IPS-15b (cell line): Measurements from ENCODE around the gene CHP1.
"Not testable (repeated sequence)": the region's sequence is repeated elsewhere in the genome, so short reads cannot be mapped to it uniquely, and the experiment has no call there.

Source experiments
- H3K27me3 ChIP-seq: one replicate; pipeline ENCODE4 v1.6.1; 2013; ENCODE audit warnings: low read length; ENCODE audit not compliant: control insufficient read depth, insufficient read depth
- H3K36me3 ChIP-seq: one replicate; pipeline ENCODE4 v1.6.1; 2013; ENCODE audit warnings: low read length; ENCODE audit not compliant: control insufficient read depth, insufficient read depth
- H3K4me1 ChIP-seq: one replicate; pipeline ENCODE4 v1.6.1; 2013; ENCODE audit warnings: mild to moderate bottlenecking, low read length; ENCODE audit not compliant: control insufficient read depth, insufficient read depth
- H3K4me3 ChIP-seq: one replicate; pipeline ENCODE4 v1.5.1; 2013; ENCODE audit warnings: low read depth, low read length
- H3K9ac ChIP-seq: one replicate; pipeline ENCODE4 v1.6.1; 2013; ENCODE audit warnings: low read depth, mild to moderate bottlenecking, low read length
- H3K9me3 ChIP-seq: one replicate; pipeline ENCODE4 v1.6.1; 2013; ENCODE audit warnings: mild to moderate bottlenecking, low read length; ENCODE audit not compliant: control insufficient read depth, insufficient read depth

The CHP1 gene

DNA sequence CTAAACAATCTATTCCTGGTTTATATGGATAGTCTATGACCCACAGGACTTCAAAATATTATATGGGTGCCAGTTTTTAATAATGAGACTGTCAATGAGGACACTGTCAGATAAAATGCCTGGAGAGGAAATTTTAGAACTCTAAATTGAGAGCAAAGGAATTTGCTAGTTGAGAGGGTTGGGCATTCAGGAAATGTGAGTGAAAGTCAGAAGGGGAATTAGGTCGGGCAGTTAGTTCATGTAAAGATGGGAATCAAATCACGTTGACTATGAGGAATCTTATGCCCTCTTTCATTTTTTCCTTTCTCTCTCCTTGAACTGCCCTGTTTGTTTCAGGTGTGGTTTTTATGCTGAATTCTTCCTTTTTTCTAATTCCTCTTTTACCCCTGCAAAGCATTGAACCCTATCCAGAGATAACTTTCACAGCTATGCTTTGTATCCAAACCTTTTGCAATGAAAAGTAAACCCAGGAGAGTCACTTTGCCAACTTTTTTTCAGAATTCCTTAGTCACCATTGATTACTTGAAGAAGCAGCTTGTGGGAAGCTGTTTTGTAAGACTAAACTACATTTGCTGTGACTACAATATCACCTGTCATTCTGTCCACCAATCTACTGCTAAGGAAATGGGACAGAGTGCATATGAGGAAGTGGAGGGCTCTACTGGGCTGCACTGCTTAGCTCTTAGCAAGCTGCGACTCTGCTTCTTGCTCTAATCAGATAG lies 27.8 kb downstream of the CHP1 start:
- Histone ChIP-seq H3K9ac (no peak overlapping the region), H3K9me3 (no peaks in the 10 kb centered on the region), H3K27me3 (no peaks in the 10 kb centered on the region), H3K4me3 (no peak overlapping the region), H3K4me1 (peaks cover 6% of the 10 kb centered on the region), H3K36me3 (no peaks in the 10 kb centered on the region)

DNA sequence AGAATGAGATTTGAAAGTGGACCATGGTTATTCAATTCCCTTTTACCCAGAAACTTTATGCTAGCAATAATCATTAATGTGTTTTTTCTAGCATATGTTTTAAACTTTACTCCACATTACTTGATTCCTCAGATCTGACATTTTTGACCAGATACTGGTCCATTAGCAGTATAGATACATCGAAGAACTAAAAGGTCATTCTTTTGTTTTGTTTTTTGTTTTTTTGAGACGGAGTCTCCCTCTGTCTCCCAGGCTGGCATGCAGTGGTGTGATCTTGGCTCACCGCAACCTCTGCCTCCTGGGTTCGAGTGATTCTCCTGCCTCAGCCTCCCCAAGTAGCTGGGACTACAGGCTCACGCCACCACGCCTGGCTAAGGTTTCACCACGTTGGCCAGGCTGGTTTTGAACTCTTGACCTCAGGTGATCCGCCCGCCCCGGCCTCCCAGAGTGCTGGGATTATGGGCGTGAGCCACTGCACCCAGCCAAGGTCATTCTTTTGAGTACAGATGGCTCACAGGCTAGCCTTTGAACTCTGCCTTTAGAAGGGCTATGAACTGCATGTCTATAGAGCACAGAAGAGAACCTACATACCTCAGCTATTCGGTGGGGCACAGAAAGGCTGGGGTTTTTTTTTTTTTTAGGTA lies 28.6 kb downstream of the CHP1 start:
- Histone ChIP-seq H3K4me1 (peaks cover 6% of the 10 kb centered on the region), H3K9me3 (no peaks in the 10 kb centered on the region)

DNA sequence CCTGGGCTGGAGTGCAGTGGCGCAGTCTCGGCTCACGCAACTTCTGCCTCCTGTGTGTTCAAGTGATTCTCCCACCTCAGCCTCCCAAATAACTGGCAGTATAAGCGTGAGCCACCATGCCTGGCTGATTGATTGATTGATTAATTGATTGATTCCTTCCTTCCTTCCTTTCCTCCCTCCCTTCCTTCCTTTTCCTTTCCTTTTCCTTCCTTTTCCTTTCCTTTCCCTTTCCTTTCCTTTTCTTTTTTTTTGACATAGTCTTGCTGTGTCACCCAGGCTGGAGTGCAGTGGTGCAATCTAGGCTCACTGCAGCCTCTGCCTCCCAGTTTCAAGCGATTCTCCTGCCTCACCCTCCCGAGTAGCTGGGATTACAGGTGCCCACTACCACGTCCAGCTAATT lies 29.9 kb downstream of the CHP1 start:
- not testable (repeated sequence) for H3K4me3 ChIP-seq, H3K36me3 ChIP-seq, H3K27me3 ChIP-seq, H3K9me3 ChIP-seq, H3K9ac ChIP-seq, H3K4me1 ChIP-seq

More for the DNA sequence above, 28.6 kb downstream of the CHP1 start:
- no peaks in the 10 kb centered on the region for H3K36me3 ChIP-seq
- H3K9ac ChIP-seq, result no peak overlapping the region
- no peaks in the 10 kb centered on the region for H3K27me3 ChIP-seq
- no peak overlapping the region for H3K4me3 ChIP-seq

DNA sequence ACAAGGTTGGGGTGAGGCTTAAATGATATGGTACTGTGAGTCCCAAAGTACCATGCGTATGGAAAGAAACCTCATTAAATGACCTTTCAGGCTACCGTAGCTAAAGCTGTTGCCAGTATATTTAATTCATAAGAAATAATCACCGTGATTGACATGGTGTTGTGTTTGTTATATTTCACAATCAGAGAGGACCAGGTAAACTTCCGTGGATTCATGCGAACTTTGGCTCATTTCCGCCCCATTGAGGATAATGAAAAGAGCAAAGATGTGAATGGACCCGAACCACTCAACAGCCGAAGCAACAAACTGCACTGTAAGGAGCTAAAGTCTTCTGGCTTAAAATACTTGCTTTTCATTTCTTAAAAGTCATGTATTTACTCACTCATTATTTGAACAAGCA lies 31.5 kb downstream of the CHP1 start:
- Histone ChIP-seq H3K9me3 (no peaks in the 10 kb centered on the region), H3K4me1 (peaks cover 6% of the 10 kb centered on the region), H3K27me3 (no peaks in the 10 kb centered on the region), H3K36me3 (no peaks in the 10 kb centered on the region), H3K4me3 (no peak overlapping the region), H3K9ac (no peak overlapping the region)

DNA sequence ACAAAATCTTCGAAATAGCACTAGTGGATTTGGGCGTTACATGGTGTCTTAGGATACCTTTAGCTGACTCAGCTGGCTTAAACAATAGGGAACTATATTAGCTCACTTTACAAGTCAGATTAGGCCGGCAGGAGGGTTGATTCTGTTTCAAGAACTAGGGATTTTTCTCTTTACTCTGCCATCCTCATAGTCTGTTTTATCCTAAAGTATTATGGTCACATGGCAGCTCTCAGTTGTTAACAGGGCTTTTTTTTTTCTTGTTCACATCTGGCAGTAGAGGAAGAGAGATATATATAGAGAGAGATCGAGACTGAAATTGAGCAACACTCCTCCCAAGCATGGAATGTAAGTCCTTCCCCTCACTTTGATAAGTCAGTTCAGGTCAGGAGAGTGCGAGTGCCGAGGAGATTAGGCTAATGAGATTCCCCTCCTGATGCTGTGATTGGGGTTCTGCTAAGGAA lies 32.9 kb downstream of the CHP1 start:
- Histone ChIP-seq H3K9ac (no peak overlapping the region), H3K27me3 (no peaks in the 10 kb centered on the region), H3K4me1 (peaks cover 6% of the 10 kb centered on the region), H3K36me3 (no peaks in the 10 kb centered on the region), H3K9me3 (no peaks in the 10 kb centered on the region), H3K4me3 (no peak overlapping the region)

DNA sequence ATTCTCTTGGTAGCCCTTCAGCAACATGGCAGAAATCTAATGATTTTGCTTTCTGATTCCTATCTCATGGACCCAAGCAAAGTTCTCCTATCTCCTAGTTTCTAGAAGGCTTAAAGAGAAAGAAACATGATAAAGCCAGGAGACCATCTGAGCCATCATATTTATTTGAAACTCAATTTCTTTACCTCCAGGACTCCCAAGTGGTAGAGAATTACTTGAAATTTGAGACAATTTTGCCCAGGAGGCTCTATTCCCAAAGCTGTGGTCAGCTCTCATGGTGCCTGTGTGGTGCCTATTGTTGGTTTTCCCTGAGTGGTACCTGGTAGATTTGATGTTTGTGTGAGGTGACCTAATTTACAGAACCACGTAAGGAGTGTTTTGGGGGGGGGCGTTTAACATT lies 38.8 kb downstream of the CHP1 start:
- H3K9ac ChIP-seq, result no peak overlapping the region
- peaks cover 10% of the 10 kb centered on the region for H3K36me3 ChIP-seq
- no peaks in the 10 kb centered on the region for H3K27me3 ChIP-seq
- H3K4me1 ChIP-seq, result no peaks in the 10 kb centered on the region
- no peaks in the 10 kb centered on the region for H3K9me3 ChIP-seq
- H3K4me3 ChIP-seq, result no peak overlapping the region

DNA sequence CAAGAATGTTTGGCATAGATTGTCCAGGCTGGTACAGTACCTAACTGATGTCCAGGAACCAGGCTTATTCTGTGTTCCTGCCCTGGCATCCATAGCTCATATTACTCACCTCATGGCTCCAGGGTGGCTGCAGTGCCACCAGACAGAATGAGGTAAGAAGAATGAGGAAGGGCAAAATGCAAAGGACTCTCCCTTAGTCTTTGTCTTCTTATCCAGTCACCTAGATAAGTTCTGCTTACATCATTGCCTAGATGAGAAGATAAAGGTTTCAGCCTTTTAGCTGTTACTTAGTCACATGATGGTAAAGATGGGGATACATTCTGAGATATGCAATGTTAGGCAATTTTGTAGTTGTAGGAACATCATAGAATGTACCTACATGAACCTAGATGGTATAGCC lies 45.8 kb downstream of the CHP1 start:
- no peaks in the 10 kb centered on the region for H3K4me1 ChIP-seq
- H3K27me3 ChIP-seq, result no peaks in the 10 kb centered on the region
- no peak overlapping the region for H3K4me3 ChIP-seq
- no peaks in the 10 kb centered on the region for H3K9me3 ChIP-seq
- H3K9ac ChIP-seq, result no peak overlapping the region
- peaks cover 13% of the 10 kb centered on the region for H3K36me3 ChIP-seq

DNA sequence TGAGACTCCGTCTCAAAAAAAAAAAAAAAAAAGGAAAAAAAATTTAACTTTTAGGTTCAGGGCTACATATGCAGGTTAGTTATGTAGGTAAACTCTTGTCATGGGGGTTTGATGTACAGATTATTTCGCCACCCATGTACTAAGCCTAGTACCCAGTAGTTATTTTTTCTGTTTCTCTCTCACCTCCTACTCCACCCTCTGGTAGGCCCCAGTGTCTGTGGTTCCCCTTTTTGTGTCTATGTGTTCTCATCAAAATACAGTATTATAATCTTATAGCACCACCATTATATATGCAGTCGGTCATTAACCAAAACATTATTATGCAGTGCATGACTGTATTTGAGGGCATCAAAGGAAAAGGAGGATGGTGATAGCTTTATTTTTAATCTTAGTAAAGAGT lies 47.3 kb downstream of the CHP1 start:
- H3K36me3 ChIP-seq, result peaks cover 5% of the 10 kb centered on the region
- H3K9ac ChIP-seq, result no peak overlapping the region
- H3K9me3 ChIP-seq, result no peaks in the 10 kb centered on the region
- H3K27me3 ChIP-seq, result no peaks in the 10 kb centered on the region
- H3K4me1 ChIP-seq, result peaks cover 4% of the 10 kb centered on the region
- H3K4me3 ChIP-seq, result no peak overlapping the region

DNA sequence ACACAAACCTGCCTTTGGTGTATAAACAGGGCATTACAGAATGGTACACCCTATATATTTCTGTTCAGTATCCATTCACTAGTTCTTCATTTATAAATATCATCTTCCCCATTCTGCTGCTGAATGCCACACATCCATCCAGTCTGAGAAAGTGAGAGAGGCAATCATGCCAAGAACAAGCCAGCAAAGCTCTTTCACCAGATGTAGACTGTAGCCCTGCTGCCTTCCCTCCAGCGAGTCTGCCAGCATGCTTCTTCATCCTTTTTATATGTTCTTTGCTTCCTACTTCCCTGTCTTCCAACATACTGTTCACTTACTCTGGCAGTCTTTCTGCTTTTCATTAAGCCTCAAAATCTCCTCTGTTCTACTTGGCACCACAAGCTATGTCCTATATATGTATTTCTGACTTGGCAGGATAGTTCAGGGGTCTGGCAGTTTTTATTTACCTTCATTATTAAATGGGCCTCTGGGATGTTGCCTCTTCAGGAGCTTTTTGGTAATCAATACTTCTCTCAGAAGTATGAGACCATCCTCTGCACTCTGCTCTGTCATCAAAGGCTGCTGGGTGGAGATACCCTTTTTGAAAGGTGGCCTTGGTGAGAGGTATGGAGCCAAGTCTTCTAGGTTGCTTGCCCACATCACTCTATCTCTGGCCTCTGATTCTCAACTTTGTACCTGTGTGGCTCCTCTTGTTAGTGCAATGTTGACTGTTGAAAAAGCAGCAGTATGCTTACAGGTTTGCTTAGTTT lies 48.6 kb downstream of the CHP1 start:
- Histone ChIP-seq H3K27me3 (no peaks in the 10 kb centered on the region), H3K4me3 (no peak overlapping the region), H3K9me3 (no peaks in the 10 kb centered on the region), H3K4me1 (peaks cover 4% of the 10 kb centered on the region), H3K36me3 (peaks cover 3% of the 10 kb centered on the region), H3K9ac (no peak overlapping the region)

DNA sequence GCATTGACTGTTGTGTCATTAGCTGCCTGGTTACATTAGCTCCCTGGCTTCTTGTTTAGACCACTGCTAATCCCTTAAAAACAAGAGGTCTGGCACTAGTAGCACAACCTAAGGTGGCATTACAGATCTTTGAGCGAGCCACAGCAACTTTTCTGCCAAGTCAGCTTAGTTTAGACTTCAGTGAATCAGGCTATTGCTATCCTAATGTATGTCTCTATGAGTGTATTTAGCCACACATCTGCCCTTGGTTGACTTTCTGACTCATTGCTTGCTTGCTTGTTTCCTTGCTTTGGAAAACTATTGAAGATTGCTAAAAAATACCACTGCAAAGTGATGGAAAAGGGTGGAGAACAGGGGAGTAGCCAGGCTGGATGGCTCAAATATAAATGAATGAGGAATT lies 50.2 kb downstream of the CHP1 start:
- no peaks in the 10 kb centered on the region for H3K9me3 ChIP-seq
- no peaks in the 10 kb centered on the region for H3K27me3 ChIP-seq
- H3K4me1 ChIP-seq, result peaks cover 7% of the 10 kb centered on the region
- H3K4me3 ChIP-seq, result no peak overlapping the region
- H3K36me3 ChIP-seq, result peaks cover 10% of the 10 kb centered on the region
- H3K9ac ChIP-seq, result no peak overlapping the region

DNA sequence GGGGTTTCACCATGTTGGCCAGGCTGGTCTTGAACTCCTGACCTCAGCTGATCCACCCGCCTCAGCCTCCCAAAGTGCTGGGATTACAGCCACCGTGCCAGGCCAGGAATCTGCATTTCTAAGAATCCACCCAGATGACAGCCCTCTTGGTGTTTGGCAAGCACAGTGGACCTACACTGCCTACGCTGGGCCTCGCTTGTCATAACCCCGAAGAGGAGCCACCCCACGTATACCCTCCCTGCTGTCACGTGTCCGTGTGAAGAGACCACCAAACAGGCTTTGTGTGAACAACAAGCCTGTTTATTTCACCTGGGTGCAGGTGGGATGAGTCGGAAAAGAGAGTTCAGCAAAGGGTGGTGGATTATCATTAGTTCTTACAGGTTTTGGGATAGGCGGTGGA lies 51.4 kb downstream of the CHP1 start:
- H3K4me1 ChIP-seq, H3K4me3 ChIP-seq, H3K9ac ChIP-seq: not testable (repeated sequence)

More for the DNA sequence above, 51.4 kb downstream of the CHP1 start:
- H3K9me3 ChIP-seq, H3K27me3 ChIP-seq: not testable (repeated sequence)
- H3K36me3 ChIP-seq, result peaks cover 22% of the 10 kb centered on the region
